Epidermal melanocyte (primary cell): ENCODE results near the gene GRM5.

Experiments
- DNase-seq: peaks from one replicate; pipeline ENCODE4 v3.0.0; 2011; ENCODE audit warnings: low spot score; ENCODE audit not compliant: insufficient read length

Gene GRM5

DNA sequence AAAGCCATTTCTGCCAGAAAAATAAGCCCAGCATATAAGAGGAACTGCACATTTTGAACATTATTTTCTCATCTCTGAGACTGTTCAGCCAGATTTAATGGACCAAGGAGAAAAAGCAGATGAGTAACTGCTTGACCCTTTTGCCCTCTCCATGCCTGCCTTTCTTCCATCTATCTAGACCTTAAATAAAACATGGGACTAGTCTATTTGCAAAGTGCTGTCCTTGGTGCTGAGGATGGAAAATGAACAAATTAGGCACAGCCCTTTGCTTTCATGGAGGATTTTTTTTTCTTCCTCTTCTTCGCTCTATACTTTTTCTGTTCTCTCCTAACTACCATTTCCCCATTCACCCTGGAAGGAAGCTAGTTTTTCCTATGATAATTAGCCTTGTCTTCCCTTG, 361.3 kb downstream of the GRM5 start:
- no peak for DNase-seq

DNA sequence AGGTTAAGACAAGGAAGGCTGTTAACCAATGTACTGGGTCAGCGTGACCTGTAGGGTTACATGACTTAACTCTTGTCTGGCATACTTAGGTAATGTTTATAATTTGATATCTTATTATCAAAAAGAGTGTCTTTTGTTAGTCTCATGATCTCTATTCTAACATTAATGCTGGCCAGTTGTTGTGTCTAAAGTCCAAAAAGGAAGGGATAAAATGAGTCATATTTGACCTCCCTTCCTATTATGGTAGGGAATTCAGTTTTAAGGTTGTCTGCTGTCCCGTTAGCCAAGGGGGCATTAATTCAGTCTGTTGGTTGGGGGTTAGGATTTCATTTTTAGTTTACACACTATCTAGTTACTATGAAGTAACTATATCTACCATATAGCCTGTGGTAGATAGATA, 364.0 kb downstream of the GRM5 start:
- DNase-seq = no peak

DNA sequence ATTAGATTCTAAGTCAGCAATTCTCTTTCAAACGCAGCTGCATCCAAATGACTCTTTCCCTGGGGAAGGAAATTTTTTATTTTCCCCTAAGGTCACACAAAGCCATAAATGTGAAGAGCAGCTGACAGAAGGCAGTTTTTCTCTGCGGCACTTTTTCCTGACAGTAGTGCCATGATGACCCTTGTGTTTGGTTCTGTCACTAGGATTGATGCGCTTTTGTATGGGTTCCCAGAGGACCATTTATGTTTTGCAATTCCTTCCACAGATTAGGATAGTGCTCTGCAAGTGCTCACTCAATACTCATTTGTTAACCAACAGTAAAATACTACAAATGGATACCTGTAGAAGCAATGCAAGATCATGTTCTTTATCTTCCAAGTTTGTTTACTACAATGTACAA, 368.6 kb downstream of the GRM5 start:
- no peak for DNase-seq

DNA sequence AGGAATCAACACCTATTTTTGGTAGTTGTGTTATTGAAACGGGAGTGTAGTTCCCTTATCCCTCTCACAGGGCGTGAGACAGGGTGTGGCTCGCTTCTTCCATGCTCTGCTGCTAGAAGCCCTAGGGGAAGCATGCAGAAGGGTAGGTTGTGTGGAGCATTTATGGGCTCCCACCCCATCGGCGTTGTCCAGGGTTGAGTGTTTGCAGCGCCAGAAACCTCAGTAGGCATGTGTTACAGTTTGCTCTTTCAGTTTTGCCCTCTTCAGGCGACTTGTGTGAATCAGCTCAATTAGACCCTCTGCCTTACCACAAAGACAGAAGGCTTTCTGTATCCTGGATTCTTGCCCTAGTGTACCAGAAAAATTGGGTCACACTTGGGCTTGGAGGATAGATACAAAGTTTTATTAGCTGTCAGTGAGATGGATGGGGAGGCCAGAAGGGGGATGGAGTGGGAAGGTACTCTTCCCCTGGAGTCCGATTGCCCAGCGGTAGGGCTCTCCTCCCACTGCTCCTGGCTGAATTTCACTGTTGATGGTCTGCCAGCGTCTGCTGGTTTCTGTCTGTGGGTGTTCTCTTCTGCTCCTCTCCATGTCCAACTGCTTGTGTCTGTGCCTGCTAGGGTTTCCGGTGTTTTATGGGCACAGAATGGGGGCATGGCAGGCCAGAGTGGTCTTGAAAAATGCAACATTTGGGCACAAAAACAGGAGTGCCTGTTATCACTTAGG, 369.9 kb downstream of the GRM5 start:
- DNase-seq = no peak

DNA sequence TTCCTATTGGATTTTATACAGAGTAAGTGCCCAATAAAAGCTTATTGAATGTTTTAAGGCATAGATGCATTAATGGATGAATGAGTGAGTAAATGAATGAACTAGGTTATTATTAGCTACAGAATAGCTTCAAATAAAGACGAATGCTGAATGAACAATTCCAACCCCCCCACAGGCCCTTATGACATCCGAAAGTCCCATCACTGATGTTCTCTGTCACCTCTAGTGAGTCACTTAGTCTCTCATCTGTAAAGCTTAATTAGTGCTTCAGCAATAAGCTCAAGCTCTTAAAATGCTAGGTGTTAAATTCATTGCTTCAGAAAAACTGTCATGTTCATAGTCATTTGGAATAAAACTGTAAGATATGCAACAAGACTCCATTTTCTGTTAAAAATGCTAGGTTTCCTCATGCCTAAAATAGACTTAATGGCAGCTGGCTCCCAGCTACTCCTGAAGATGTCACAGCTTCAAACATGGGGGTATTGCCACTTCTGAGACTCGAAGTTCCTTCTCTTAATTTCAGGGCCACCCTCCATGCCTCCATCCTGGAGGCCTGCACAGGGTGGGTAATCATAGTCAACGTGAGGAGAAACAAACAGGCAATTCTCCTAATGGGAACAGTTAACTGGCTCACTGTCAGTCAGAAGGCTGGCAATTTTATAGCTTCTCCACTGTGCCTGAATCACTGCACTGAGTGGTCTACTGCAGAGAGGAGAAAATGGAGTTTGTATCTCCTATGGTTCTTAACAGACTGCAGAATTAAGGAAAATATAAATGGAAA, 373.3 kb downstream of the GRM5 start:
- no peak for DNase-seq

DNA sequence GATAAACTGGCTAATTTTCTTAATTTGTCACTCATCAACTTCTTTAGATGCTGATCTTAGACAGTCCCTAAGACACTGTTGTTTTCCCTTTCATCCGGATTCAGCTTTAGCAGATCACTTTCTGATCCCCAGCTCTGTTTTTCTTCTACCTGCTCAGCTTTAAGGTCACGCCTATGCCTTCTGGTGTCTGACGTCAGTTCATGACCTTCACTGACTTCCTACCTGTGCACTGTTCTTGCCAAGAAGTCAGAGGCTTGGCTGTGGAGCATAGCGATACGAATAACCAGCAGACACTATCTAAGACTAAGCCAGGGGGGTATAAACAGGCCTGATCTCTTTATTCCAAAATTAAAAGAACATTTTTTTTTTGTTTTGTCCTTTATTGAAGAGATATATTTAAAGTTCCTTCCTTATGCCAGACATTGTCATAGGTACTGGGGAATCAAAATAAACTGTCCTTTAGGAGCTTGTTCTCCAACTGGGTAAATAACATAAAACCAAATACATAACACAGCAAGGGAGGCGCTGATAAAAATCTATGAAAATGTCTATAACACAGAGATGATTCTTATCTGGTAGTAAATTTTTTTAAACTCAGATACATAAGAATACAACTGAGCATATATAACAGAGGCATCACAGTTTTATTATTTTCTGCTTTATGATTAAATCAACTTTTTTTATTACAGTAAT, 376.1 kb downstream of the GRM5 start:
- DNase-seq = no peak

DNA sequence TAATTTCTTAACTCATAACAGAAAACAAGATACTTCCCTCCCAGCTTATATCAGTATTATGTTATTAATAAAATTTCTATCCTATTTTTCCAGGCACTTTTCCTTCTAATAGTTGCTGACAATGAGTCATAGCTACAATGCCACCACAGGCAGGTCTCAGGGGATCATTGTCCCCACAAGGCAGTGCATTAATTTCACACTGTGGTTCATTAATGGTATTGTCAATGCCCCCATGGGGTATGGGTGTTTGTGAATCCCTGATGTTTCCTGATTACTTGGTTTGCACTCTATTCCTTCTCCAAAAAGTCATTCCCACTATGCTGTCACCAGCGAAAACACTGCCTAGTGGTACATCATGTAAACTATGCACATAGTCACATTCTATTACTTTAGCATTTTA, 382.8 kb downstream of the GRM5 start:
- DNase-seq = no peak

DNA sequence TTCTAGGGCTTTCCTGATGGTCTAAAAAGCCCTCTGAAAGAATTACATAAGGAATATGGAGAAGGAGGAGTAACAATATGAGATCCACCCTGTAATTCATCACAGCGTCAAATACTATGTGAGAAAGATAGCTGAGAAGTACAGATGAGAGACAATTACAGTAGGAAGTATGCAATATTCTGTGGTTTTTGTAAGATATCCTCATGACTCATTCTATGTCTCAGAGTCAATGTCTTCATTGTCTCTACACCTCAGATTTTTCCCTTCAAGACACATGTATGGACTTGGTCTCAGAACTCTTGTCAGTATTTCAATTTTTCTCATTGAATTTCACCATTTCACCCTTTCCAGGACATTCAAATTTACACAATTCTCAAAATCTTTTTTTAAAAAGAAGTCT, 385.0 kb downstream of the GRM5 start:
- DNase-seq = no peak

DNA sequence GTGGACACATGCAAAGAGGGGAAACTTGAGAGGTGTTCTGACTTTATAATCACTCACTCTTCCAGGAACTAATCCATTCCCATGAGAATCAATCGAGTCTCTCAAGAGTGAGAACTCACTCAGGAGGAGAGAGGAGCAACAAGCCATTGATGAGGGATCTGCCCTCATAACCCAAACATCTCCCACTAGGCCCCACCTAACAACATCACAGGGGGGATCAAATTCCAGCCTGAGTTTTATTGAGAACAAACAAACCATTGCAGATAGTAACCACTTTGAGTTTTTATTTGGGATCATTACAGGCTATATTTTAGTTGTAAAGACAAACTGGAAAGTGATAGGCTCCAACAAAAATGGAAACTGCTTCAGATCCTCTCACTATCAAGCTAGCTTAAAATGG, 399.4 kb downstream of the GRM5 start:
- DNase-seq = no peak

DNA sequence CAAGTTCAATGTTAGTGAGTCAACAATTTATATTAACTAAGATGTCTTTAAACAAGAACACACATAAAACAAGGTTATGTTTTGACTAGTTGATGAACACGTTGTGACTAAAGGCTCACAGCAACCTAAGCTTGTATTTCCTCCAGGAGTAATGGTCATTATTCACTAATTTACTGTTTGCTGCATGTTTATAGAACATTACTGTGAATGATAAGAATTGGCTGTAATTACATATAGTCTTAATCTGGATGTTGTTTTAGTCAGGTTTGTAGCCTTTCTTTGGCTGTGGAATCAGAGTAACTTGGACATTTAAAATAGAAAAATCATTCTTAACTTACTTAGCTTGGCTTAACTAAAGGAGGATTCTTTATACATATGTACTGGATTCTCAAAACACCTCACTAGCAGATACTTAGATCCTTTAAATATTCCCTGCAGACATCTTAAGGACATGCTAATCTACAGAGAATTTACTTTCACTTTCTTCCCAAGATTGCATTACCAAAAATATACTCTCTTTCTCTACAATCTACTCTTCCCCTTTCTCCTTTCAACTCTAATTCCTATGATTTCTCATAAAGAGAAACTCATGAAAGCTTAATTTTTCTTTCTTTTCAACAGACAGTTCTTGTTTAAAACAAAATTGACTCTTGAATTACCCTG, 408.6 kb downstream of the GRM5 start:
- no peak for DNase-seq

DNA sequence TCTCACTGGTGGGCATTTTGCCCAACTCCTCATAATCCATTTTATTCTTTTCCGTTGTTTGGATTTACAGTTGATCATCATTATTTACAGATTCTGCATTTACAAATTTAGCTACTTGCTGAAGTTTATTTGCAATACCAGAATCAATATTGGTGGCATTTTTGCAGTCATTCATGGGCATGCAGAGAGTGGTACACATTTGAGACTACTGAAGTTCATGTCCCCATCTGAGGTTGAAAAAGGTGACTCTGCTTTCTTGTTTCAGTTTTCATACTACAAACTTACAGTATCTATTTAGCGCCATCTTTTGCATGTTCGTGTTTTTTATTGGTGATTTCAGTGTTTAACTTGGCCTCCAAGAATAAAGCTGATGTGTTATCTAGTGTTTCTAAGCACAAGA, 409.5 kb downstream of the GRM5 start:
- DNase-seq = no peak

DNA sequence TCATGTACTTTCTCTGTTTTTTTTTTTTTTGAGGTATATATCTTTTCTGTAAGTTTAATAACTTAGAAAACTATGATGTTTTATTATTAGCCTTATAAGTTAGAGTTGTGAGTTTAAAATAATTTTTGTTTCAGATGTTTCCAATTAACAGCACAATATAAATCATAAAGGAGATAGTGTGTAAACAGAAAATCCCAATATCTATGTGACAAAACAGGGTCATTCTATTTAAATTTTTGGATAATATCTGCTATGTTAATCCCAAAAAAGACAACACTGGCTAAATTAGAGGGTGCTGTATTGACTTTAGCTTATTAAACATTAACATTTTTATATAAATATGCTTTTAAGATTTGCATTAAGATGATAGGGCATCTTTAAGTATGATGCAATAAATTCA, 410.1 kb downstream of the GRM5 start:
- DNase-seq = no peak

DNA sequence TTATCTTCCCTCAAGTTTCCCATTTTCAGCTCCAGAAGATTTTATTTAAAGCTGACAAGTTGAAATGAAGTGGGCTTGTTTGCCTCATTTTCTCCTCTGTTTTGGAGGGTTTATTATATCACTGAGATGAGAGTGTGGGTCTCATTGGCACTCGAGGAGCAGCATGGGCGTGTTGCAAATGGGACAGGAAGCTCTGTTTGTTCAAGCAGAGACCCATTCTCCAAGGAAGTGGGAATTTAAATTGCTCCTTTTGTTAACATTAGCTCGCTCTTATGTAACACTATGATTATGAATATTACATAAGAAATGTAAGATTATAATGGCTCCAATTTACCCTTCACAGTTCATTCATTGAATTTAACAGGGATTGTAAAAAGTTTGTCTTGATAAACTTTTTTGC, 410.6 kb downstream of the GRM5 start:
- DNase-seq = no peak

DNA sequence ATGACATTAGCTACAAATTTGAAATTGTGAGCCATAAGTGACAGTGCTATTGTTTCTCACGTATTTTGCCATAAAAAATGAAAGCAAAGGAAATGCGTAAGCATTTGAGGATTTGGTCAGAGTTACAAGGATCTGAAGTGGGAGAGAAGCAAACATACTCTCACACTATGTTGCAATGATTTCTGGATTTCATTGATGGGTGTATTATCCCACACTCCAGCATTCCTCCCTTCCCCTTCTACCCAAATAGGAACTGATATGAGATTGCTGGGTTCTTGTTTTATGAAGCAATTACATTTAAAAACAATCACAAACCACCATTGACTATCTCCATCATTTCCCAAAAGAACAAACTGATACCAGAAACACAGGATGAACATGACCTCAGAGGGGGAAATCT, 414.2 kb downstream of the GRM5 start:
- DNase-seq = no peak

DNA sequence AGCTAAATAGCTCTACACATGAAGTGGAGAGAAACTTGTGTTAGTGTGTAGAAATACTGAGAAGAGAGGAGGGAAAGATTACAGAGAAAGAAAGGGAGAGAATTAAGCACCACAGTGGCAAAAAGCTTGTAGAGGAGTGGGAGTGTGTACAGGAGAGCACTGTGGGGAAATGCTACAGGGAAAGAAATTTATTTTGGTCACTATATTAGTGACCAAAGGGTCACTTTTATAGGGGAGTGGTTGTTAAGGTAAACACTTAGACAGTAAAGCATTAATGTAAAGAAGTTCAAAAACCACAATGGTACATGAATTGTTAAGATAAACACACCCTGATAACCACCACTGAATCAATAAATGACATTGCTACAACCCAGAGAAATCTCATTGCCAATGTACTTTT, 421.1 kb downstream of the GRM5 start:
- no peak for DNase-seq

DNA sequence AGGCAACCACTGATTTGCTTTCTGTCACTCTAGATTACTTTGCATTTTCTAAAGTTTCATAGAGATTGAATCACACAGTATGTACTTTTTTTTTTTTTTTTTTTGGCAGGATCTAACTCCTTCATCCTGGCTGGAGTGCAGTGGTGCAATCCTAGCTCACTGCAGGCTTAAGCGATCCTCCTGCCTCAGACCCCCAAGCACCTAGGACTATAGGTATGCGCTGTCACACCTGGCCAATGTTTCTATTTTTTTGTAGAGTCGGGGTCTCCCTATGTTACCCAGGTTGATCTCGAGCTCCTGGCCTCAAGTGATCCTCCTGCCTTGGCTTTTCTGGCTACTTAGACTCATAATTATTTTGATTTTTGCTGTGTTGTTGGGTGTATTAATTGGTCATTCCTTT, 433.6 kb downstream of the GRM5 start:
- no peak for DNase-seq

DNA sequence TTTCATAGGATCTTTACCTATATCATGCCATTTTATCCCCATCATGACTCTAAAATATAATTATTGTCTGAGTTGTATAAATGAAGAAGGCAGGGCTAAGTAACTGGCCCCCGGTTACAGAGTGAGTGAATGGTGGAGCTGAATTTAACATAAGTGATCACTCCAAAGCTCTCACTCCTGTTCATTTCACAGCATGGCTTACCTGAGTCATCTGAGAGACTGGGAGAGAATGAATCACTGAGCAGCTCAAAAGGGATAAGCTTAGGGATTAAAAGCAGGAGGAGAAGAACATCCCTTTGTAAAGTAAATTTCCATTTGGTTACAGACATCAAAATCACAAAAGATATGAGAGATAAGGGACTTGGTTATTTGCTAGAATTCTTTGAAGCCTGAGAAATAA, 434.3 kb downstream of the GRM5 start:
- no peak for DNase-seq

DNA sequence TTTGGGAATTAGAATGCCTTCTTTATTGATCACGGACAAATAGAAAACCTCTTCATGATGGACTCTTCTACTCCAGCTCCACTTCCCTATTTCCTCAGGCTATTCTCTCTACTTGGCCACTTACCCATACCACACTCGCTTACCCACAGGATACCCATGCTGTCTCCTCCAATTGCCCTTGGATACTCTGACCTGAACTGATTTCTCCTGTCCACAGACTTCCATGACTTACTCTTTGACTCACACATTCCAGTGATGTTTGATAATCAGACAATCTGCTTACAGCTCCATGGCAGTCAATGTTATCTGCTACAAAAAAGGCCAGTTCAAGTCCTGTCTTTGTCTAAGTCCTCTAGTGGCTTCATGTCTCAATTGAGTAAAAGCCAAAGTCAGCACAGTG, 436.3 kb downstream of the GRM5 start:
- DNase-seq = no peak

DNA sequence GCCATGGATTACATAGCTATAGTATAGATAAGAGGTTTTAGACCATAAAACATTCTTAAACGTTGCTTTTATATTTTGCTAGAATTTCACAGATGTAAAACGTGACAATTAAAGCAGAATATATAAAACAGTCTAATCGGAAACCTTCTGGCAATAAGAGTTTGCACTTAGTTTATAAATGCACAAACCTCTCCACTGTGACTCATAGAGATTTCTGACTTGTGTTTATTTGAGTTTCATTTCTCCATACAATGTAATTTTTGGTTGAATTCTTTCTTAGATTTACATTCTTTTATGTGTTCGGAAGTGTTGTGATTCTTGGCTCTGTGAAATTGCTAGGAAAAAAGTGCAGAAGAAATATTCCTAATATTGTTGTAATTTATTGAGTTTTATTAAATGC, 439.6 kb downstream of the GRM5 start:
- DNase-seq = no peak

DNA sequence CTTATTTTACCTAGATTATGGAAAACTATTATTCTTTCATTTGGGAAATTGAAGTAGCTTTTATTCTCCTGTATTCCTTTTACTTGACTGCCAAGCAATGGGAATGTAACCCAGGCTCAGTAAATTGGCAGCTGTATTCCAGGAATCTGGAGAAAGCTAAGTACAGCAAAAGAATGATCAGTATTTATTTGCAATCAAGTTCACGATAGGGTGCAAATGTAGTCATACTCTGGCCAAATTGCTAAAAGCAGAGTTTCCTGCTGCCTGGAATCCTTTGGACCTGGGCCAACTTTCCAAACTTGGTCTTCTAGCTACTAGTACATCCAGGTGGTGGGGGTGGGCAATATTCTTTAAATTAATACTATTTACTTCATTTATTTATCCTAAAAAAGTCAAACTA, 442.3 kb downstream of the GRM5 start:
- DNase-seq = no peak

DNA sequence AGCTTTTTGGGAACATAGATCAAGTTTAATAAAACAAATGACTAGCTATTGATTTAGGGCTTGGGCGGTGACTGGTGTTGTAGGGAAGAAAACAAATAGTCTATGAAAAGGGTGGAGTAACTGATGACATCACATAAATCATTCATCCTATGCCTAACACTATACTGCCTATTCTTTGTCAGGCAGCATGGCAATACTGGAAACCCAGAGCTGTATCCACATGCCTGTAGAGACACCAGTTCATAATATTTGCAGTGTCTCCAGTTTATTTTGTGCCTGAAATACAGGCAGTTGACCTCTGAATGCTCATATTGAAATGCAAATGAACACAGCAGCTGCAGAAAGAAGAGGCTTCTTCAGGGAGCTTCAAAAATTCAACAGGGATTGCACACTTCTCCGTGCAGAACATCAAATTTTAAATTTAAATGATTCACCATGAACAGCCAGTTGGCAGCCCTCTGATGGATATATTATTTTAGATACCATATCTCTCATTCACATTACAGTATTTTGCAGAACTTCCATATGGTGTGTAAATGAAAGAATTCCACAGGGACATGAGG, 445.1 kb downstream of the GRM5 start:
- DNase-seq = no peak
